GM12873 (cell line): Measurements from ENCODE around the gene KLB.

Source experiments
- CTCF ChIP-seq: IDR thresholded peaks from 2 replicates; pipeline ENCODE4 v1.5.1; 2012; ENCODE audit warnings: low read depth, mild to moderate bottlenecking, moderate library complexity, low read length, control low read depth; ENCODE audit not compliant: insufficient read depth; ENCODE audit errors: missing control alignments

The KLB gene

GRCh38 chr4:39367166-39367565, 39.6 kb upstream of the KLB start:
- TF ChIP-seq CTCF: no peak

- no peak for TF ChIP-seq CTCF
These were observed 37.4 kb upstream of the KLB start for GRCh38 chr4:39369301-39369700.

- no peak for TF ChIP-seq CTCF
These were observed 31.3 kb upstream of the KLB start for GRCh38 chr4:39375478-39375877.

GRCh38 chr4:39383690-39384089, 23.0 kb upstream of the KLB start:
- no peak for TF ChIP-seq CTCF

GRCh38 chr4:39384563-39384962, 22.2 kb upstream of the KLB start:
- TF ChIP-seq CTCF: no peak

- TF ChIP-seq CTCF: no peak
These were observed 16.1 kb upstream of the KLB start for GRCh38 chr4:39390603-39391002.

GRCh38 chr4:39394706-39395105, 12.0 kb upstream of the KLB start:
- no peak for TF ChIP-seq CTCF

- TF ChIP-seq CTCF: no peak
These were observed 805 bp downstream of the KLB start for GRCh38 chr4:39407584-39407885.
